ENCODE data around the gene PRPF38B.

PRPF38B gene

DNA sequence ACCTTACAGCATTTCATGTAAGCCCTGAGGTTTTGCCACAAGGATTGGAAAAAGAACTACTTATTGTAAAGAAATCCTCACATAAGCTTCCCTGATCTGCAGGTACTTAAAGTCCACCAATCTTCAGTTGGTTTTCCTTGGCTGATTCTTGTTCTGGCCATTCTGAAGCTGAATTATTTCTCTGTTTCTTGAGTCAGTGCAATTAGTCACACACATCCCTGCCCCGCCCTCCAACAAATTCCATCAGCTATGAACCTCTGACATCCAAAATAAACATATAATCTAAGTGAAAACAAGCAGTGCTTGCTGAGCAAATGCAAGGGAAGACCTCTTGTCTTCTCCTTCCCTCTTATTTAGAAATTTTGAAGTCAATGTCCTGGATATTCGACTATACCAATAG, 12.4 kb downstream of the PRPF38B start:
- TF ChIP-seq, protein P1, sequence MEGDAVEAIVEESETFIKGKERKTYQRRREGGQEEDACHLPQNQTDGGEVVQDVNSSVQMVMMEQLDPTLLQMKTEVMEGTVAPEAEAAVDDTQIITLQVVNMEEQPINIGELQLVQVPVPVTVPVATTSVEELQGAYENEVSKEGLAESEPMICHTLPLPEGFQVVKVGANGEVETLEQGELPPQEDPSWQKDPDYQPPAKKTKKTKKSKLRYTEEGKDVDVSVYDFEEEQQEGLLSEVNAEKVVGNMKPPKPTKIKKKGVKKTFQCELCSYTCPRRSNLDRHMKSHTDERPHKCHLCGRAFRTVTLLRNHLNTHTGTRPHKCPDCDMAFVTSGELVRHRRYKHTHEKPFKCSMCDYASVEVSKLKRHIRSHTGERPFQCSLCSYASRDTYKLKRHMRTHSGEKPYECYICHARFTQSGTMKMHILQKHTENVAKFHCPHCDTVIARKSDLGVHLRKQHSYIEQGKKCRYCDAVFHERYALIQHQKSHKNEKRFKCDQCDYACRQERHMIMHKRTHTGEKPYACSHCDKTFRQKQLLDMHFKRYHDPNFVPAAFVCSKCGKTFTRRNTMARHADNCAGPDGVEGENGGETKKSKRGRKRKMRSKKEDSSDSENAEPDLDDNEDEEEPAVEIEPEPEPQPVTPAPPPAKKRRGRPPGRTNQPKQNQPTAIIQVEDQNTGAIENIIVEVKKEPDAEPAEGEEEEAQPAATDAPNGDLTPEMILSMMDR (IDR thresholded peaks at IDR 0.05; ENCODE audit: extremely low read depth, insufficient read depth, missing control alignments), result no peak
- in situ Hi-C loops (cut with MboI; ENCODE audit: low pct_unique_long_range_greater_than_20kb, low sequenced_read_pairs, unreplicated experiment), result no loop called here
- DNase-seq (ENCODE audit: low spot score), result no peak

DNA sequence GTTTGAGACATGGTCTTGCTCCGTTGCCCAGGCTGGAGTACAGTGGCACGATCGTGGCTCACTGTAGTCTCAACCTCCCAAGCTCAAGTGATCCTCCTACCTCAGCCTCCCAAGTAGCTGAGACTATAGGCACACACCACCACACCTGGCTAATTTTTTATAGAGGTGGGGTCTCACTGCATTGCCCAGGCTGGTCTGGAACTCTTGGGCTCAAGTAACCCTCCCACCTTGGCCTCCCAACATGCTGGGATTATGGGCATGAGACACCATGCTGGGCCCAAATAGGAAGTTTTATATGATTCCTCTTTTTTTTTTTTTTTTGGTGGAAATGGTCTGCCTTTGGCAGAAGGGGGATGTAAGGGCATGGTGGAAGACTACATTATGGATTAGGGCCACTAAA, 14.5 kb downstream of the PRPF38B start:
- no peak for DNase-seq (ENCODE audit: low spot score)
- TF ChIP-seq, protein P1 (IDR thresholded peaks at IDR 0.05; ENCODE audit: extremely low read depth, insufficient read depth, missing control alignments), result no peak
- in situ Hi-C loops (cut with MboI; ENCODE audit: low pct_unique_long_range_greater_than_20kb, low sequenced_read_pairs, unreplicated experiment), result no loop called here

DNA sequence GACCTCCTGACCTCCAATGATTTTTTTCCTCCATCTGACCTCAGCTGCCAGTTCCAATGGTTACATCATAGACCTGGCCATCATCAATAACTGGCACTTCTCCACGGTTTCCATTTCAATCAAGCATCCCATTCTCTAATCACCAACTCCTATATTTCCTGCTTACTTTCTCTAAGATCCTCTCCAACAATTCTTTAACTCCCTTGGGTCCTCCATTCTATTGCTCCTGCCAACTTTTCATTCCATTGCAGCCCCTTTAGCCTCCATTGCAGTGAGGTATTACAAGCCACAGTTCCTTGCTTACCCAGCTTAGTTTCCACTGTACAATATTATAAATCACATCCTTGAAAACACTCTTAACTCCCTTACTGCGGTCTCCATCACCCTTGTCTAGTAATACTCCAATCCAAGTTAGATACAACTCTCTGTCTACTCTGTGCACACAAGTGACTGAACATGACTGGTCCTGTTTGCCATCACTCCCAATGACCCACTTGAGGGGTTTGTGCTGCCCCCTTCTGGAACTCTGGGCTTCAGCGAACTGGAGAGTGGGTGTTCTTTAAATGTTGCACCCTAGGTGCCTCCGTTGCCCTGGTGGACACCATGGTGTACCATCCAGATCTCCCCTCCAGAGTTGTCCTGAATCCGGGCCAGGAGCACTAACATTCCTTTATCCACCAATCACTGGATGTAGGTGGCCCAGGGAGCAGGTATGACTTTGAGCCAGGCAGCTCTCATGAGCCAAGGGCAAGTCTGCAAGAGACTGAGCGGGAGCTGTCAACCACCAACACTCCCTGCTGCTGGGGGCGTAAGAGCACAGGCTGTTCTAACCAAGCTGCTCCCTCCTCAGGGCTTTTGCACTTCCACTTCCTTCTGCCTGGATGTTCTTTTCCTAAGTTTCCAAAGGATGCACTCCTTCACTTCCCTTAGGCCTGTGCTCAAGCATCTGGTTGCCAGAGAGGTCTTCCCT, 16.9 kb downstream of the PRPF38B start:
- peak; percentile 22 for DNase-seq (ENCODE audit: low spot score)
- TF ChIP-seq, protein P1 (IDR thresholded peaks at IDR 0.05; ENCODE audit: extremely low read depth, insufficient read depth, missing control alignments), result peak; percentile 41
- in situ Hi-C loops (cut with MboI; ENCODE audit: low pct_unique_long_range_greater_than_20kb, low sequenced_read_pairs, unreplicated experiment), result no loop called here

DNA sequence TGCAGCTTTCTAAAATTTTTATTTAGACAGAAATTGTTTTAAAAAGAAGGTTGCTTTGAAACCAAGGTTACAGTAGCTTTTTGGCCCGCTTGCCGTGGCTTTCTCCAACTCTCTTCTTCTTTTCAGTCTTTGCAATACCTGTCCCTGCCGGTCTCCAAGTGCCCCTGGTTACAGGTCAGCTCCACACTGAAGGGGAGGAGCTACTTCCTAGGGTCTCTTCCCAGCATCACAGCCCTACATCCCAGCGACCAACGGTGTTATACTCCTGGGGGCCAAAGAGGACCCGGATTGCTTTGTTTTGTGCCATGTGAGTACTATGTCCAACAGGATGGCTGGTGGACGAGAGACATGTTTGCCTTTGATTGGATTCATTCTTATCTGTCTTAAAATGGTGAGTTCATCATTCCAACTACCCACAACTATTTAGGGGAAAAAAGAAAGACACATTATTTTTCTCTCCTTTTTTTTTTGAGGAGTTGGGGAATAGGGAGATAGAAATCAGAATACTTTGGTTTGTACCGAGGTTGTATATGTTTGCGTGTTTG, 20.6 kb downstream of the PRPF38B start, which contains the start of gene FNDC7:
FNDC7 (plus strand) TSS at position 303 of the 545 bp plus-strand sequence; CDS start at position 329, 26 bp downstream.
- no peak for DNase-seq (ENCODE audit: low spot score)
- TF ChIP-seq, protein P1 (IDR thresholded peaks at IDR 0.05; ENCODE audit: extremely low read depth, insufficient read depth, missing control alignments), result no peak
- in situ Hi-C loops (cut with MboI; ENCODE audit: low pct_unique_long_range_greater_than_20kb, low sequenced_read_pairs, unreplicated experiment), result no loop called here

DNA sequence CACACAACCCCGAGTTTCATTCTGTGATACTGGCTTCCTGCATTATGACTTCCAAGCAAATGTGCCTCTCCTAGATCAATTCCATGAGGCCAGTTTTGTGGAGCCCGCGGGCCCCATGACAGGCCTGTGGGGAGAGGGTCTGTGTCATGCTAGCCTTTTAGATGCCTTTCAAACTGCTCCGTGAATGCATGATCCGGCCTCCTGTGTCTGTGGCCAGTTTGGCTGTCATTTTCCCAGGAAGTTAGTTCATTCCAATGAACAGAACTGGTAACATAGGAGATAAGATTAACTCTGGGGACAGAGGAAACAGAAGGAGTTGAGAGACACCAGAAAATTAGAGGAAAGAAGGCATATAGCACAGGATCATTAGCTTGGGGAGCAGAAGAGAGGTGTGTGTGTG, 23.8 kb downstream of the PRPF38B start:
- no peak for DNase-seq (ENCODE audit: low spot score)
- TF ChIP-seq, protein P1 (IDR thresholded peaks at IDR 0.05; ENCODE audit: extremely low read depth, insufficient read depth, missing control alignments), result no peak
- in situ Hi-C loops (cut with MboI; ENCODE audit: low pct_unique_long_range_greater_than_20kb, low sequenced_read_pairs, unreplicated experiment), result no loop called here

DNA sequence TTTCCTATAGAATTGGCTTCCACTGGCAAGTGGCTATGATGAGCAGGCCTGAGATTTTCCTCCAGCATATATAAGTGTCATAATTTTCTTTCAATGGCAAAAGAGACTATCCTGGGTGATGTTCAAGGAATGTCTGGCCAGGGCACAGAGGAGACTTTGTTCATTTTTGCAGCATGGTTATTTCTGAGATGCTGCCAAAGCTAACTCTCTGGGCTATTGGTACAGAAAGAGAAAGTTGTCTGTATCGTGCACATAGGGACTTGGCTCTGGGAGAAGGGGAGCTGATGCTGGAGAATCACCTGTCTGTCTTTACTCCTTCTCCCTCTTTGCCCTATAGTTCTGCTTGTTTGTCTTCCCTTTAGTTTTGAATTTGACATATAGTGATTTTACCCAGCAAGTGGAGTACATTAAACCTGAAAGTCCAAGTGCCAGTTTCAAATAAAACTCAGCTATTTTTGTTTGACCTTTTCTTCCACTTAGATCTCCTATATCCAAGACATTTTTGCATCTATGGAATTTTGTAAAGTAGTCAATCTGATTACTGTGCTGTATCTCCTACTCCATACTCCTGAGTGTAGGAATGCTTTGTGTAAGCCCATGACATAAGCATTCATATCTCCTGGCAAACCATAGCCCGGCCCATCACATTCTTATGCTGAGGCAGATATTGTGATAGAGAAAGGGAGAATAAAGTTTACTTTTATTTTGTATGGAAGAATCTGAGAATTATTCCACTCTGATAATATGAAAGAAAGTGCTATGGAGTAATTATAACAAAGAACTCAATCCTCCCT, 24.5 kb downstream of the PRPF38B start:
- TF ChIP-seq, protein P1 (IDR thresholded peaks at IDR 0.05; ENCODE audit: extremely low read depth, insufficient read depth, missing control alignments), result no peak
- no peak for DNase-seq (ENCODE audit: low spot score)
- in situ Hi-C loops (cut with MboI; ENCODE audit: low pct_unique_long_range_greater_than_20kb, low sequenced_read_pairs, unreplicated experiment), result no loop called here

Measured in GM13977 (cell line).